ENCODE results near the gene DEPDC5. TPM values are rescaled to one million over a fixed set of nuclear protein-coding genes. Genes with fewer than 3 reads are reported as not detected.

The DEPDC5 gene
- total RNA-seq, 2 donors from 2014 or later: 10.9 to 37.5 TPM

GRCh38 chr22:31853736-31854495 is 100.1 kb downstream of the DEPDC5 start:
- Histone ChIP-seq H3K9me3 (no peaks in the 10 kb centered on the region), H3K36me3 (no peaks in the 10 kb centered on the region)
- intact Hi-C loops (cut with DNase I): no loop called here

GRCh38 chr22:31857247-31857646 is 103.4 kb downstream of the DEPDC5 start:
- H3K27me3 ChIP-seq (replicated peaks; ENCODE audit: insufficient read depth): no peaks in the 10 kb centered on the region
- WGBS: 42% methylated on average over 9 of the region's 9 CpGs
- no peak for DNase-seq (ENCODE audit: low spot score)
- intact Hi-C loops (cut with DNase I): no loop called here
- H3K36me3 ChIP-seq: no peaks in the 10 kb centered on the region
- no peaks in the 10 kb centered on the region for H3K9me3 ChIP-seq
- no peaks in the 10 kb centered on the region for H3K4me1 ChIP-seq (replicated peaks)
- no peak overlapping the region for H3K27ac ChIP-seq
- TF ChIP-seq POLR2A (IDR thresholded peaks at IDR 0.05) (no peak), POLR2AphosphoS5 (IDR thresholded peaks at IDR 0.05) (no peak), CTCF (IDR thresholded peaks at IDR 0.05) (no peak)
- H3K4me3 ChIP-seq: no peak overlapping the region

More at GRCh38 chr22:31853736-31854495, 100.1 kb downstream of the DEPDC5 start:
- Histone ChIP-seq H3K4me1 (replicated peaks) (no peaks in the 10 kb centered on the region), H3K4me3 (no peak overlapping the region), H3K27ac (no peak overlapping the region), H3K27me3 (replicated peaks; ENCODE audit: insufficient read depth) (no peaks in the 10 kb centered on the region)
- no peak for DNase-seq (ENCODE audit: low spot score)
- 93% methylated on average over 6 of the region's 6 CpGs for WGBS
- no peak for TF ChIP-seq CTCF (IDR thresholded peaks at IDR 0.05)
- no peak for TF ChIP-seq POLR2A (IDR thresholded peaks at IDR 0.05)
- no peak for TF ChIP-seq POLR2AphosphoS5 (IDR thresholded peaks at IDR 0.05)

GRCh38 chr22:31861226-31861840 is 107.5 kb downstream of the DEPDC5 start:
- DNase-seq (ENCODE audit: low spot score): no peak
- intact Hi-C loops (cut with DNase I): no loop called here
- H3K4me3 ChIP-seq: no peak overlapping the region
- 93% methylated on average over 11 of the region's 11 CpGs for WGBS
- H3K27me3 ChIP-seq (replicated peaks; ENCODE audit: insufficient read depth): no peaks in the 10 kb centered on the region
- no peak overlapping the region for H3K27ac ChIP-seq
- H3K4me1 ChIP-seq (replicated peaks): no peaks in the 10 kb centered on the region
- no peaks in the 10 kb centered on the region for H3K9me3 ChIP-seq
- TF ChIP-seq CTCF (IDR thresholded peaks at IDR 0.05): no peak
- TF ChIP-seq POLR2AphosphoS5 (IDR thresholded peaks at IDR 0.05): no peak
- no peak for TF ChIP-seq POLR2A (IDR thresholded peaks at IDR 0.05)
- no peaks in the 10 kb centered on the region for H3K36me3 ChIP-seq

- H3K4me1 ChIP-seq (replicated peaks): peaks cover 4% of the 10 kb centered on the region
- H3K27ac ChIP-seq: no peak overlapping the region
- no peak for TF ChIP-seq POLR2AphosphoS5 (IDR thresholded peaks at IDR 0.05)
- no peak for TF ChIP-seq CTCF (IDR thresholded peaks at IDR 0.05)
- no peak for TF ChIP-seq POLR2A (IDR thresholded peaks at IDR 0.05)
- intact Hi-C loops (cut with DNase I): no loop called here
- H3K27me3 ChIP-seq (replicated peaks; ENCODE audit: insufficient read depth): no peaks in the 10 kb centered on the region
- no peaks in the 10 kb centered on the region for H3K36me3 ChIP-seq
- no peaks in the 10 kb centered on the region for H3K9me3 ChIP-seq
- H3K4me3 ChIP-seq: no peak overlapping the region
- 68% methylated on average over 4 of the region's 4 CpGs for WGBS
- no peak for DNase-seq (ENCODE audit: low spot score)
Observed at GRCh38 chr22:31866918-31867317, 113.1 kb downstream of the DEPDC5 start.
